ENCODE measurements around the gene AGFG2.
"Not testable (repeated sequence)": the region's sequence is repeated elsewhere in the genome, so short reads cannot be mapped to it uniquely, and the experiment has no call there.

Gene AGFG2, protein sequence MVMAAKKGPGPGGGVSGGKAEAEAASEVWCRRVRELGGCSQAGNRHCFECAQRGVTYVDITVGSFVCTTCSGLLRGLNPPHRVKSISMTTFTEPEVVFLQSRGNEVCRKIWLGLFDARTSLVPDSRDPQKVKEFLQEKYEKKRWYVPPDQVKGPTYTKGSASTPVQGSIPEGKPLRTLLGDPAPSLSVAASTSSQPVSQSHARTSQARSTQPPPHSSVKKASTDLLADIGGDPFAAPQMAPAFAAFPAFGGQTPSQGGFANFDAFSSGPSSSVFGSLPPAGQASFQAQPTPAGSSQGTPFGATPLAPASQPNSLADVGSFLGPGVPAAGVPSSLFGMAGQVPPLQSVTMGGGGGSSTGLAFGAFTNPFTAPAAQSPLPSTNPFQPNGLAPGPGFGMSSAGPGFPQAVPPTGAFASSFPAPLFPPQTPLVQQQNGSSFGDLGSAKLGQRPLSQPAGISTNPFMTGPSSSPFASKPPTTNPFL

DNA sequence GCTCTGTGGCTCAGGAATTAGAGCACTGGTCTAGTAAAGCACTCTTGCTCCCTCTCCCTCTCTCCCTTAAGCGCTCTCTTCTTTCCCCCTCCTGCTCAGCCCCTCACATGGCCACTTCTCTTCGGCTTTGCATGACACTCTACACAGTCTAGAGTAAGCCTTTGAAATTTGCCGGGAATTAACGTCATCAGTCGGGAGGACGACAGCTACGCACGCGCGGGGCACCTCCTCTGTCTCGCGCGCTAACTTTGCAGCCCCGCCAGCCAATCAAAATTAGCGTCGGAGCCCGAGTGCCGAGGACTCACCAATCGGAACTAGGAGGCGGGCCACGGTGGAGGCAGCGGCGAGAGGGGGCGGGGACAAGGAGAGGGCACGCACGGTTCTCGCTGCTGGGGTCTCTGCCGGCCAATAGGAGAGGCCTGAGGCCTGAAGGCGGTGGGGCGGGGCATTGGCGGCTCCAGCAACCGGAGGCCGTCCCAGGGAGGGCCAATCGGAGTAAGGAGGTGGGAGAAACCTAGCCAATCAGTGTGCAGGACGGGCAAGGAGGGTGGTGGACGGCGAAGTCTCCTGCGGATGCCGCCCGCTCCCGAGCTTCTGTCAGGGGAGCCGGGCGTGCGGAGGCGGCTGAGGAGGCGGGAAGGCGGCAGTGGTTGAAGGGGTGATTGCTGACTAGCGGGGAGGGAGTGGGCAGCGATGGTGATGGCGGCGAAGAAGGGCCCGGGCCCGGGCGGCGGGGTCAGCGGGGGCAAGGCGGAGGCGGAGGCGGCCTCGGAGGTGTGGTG is at the start of gene AGFG2:
Gene AGFG2, plus strand, starts transcription at position 550 of the 782 bp plus-strand sequence. Its CDS starts 144 bp downstream, at position 694.
- DNase-seq: peak; percentile 99

DNA sequence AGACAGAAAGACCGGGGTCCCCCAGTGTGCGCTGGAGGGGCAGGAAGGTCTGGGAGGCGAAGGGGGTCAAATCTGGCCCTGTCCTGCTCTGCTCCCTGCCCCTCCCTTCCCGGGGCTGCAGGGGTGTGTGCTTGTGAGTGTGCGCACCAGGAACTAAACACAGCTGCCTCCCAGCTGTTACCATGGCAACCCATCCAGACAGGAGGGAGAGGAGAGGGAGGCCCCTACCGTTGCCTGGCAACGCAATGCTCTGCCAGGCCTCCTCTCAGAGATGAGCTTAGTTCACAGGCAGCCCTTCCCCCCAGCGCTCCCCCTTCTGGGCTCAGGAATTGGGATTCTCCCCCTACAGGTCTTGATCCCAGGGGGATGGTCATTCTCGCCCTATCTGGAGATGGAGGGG is 49.2 kb upstream of the AGFG2 start:
- peak; percentile 98 for DNase-seq

DNA sequence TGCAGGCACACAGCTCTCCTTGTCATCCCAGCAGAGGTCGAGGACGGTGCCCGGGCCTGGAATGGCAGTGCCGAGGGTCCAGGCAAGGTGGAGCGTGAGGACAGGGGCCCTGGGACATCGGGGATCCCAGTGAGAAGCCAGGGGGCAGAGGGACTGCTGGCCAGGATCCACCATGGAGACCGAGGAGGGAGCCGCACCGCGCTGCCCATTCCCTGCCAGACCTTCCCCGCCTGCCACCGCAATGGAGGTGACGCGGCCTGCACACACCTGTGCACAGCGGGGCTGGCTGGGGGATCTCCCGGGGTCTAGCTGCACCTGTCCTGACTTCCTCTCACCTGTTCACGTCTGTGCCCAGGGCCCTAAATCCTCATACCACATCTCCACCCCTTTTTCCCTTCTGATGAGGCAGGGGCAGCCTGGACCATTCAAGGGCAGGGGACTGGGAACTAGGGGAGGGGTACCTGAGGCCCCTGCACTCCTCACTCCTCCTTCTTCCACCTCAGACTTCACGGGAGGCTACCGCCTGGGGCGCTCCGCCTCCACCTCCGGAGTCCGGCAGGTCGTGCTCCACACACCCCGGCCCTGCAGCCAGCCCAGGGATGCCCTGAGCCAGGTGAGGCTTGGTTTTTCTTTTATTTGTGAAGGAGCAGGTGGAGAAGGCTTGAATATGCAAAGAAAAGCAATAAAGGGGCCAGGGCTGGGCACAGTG is 48.4 kb upstream of the AGFG2 start:
- DNase-seq: no peak

DNA sequence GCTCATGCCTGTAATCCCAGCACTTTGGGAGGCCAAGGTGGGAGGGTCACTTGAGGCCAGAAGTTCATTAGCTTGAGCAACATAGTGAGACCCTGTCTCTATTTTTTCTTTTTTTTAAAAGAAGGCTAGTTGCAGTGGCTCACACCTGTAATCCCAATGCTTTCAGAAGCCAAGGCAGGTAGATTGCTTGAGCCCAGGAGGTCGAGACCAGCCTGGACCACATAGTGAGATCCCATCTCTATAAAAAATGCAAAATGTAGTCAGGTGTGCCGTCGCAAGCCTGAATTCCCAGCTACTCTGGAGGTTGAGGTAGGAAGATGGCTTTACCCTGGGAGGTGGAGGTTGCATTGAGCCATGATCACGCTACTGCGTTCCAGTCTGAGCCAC is 47.8 kb upstream of the AGFG2 start:
- DNase-seq: no peak

DNA sequence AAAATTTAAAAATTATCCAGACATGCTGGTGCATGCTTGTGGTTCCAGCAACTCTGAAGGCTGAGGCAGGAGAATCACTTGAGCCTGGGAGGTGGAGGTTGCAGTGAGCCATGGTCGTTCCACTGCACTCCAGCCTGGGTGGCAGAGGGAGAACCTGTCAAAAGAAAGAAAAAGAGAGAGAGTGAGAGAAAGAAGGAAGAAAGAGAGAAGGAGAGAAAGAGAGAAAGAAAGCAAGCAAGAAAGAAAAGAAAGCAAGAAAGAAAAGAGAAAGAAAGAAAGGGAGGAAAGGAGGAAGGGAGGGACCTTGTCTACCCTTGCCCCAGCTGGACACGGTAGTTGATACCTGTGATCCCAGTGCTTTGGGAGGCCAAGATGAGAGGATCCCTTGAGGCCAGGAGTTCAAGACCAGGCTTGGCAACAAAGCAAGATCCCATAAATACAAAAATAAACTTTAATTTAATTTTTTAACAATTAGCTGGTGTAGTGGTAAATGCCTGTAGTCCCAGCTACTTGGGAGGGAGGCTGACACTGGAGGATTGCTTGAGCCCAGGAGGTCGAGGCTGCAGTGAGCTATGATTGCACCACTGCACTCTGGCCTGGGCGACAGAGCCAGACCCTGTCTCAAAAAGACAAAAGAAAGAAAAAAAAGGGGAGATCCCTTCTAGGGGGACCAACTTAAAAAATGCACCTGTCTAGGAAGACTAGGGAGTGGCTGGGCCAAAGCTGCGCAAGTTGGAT is 46.1 kb upstream of the AGFG2 start:
- no peak for DNase-seq

DNA sequence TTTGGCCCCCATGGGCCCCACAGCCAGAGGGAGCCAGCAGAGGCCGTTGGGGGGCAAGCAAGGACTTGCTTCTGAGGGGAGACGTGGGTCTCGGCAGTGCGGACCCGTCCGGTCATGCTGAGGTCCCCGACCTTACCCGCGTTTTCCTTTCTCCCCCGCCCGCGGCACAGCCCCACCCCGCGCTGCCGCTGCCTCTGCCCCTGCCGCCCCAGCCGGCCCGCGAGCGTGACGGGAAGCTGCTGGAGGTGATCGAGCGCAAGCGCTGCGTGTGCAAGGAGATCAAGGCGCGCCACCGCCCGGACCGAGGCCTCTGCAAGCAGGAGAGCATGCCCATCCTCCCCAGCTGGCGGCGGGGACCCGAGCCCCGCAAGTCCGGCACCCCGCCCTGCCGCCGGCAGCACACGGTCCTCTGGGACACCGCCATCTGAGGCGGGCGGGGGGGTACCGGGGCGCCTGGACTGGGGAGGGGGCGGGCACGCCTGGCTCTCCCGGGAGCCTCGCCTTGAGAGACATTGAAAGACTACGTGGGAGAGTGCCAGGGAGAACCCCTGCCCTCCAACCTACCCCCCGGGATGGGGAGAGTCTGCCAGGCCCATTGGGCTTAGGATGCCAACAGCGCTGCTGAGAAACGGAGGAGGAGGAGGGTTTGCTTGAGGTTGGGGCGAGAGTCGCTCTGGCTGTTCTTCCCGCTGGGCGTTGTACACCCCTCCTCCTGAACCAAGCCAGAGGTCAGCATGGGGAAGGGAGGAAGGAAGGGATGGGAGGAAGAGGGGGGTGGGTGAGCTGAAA is 45.3 kb upstream of the AGFG2 start:
- no peak for DNase-seq

DNA sequence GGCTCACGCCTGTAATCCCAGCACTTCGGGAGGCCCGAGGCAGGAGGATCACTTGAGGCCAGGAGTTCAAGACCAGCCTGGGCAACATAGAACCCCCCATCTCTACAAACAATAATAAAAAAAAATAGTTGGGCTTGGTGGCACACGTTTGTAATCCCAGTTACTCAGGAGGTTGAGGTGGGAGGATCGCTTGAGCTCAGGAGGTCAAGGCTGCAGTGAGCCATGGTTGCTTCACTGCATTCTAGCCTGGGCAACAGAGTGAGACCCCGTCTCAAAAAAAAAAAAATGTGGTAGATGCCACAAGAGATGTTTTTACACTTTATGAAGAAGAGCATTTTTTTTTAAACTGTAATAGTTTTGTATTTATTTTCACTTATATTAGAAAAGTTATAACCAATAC is 42.5 kb upstream of the AGFG2 start:
- no peak for DNase-seq

DNA sequence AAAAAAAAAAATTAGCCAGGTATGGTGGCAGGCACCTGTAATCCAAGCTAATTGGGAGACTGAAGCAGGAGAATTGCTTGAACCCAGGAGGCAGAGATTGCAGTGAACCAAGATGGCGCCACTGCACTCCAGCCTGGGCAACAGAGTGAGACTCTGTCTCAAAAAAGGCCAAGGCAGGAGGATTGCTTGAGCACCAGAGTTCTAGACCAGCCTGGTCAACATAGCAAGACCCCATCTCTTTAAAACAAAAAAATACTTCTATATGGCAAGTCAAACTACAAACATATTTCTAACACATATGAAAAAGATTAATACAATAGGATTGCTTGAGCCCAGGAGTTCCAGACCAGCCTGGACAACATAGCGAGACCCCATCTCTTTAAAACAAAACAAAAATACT is 38.3 kb upstream of the AGFG2 start:
- not testable (repeated sequence) for DNase-seq

DNA sequence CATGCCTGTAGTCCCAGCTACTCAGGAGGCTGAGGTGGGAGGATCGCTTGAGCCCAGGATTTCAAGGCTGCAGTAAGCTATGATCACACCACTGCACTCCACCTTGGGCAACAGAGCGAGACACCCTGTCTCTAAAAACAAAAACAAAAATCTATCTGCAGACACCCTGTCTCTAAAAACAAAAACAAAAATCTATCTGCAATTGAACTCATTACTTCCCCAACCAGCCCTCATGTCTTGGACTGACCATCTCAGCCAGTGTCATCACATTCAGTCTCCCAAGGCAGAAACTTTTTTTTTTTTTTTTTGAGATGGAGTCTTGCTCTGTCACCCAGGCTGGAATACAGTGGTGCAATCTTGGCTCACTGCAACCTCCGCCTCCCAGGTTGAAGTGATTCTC is 35.0 kb upstream of the AGFG2 start:
- not testable (repeated sequence) for DNase-seq

DNA sequence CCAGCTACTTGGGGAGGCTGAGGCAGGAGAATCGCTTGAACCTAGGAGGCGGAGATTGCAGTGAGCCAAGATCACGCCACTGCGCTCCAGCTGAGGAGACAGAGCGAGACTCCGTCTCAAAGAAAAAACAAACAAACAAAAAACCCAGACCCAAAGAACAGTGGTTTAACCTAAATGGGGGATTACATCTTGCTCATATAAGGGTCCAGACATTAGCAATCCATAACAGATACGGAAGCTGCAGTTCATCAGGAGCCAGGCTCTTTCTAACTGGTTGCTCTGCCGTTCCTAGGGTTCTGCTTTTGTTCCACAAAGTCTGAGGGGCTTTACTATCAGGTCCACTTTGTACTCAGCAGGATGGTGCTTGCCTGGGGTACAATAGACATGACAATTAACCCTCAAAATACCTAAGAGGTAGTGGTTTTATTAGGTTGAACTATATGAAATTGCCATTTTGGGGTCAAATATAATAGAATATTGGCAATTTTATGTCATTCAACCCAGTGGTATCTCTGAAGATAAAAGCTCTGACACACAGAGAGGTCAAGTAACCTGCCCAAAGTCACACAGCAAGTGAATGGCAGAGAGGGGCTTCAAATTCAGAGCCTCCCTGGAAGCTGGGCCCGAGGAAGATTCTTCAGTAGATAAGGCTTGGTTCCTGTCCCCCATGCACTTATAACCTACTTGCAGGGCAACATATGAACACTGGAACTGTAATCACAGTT is 34.0 kb upstream of the AGFG2 start:
- DNase-seq: no peak

DNA sequence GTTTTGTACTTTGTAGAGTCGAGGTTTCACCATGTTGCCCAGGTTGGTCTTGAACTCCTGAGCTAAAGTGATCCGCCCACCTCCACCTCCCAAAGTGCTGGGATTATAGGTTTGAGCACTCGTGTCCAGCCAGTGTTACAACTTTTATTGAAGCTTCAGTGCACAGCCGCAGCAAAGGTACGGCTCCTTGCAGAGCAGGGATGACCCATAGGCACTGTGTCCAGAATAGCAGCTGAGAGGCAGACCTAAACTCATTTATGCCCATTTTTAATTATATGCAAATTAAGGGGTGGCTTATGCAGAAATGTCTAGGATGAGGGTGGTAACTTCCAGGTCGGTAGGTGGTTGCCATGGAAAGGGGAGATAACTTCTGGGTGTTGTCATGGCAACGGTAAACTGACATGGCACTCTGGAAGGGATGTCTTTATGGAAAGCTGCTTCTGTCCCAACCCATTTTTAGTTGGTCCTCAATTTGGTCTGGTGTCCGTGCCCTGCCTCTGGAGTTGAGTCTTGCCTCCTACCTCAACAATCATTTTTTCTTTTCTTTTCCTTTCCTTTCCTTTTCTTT is 32.6 kb upstream of the AGFG2 start:
- DNase-seq: no peak

DNA sequence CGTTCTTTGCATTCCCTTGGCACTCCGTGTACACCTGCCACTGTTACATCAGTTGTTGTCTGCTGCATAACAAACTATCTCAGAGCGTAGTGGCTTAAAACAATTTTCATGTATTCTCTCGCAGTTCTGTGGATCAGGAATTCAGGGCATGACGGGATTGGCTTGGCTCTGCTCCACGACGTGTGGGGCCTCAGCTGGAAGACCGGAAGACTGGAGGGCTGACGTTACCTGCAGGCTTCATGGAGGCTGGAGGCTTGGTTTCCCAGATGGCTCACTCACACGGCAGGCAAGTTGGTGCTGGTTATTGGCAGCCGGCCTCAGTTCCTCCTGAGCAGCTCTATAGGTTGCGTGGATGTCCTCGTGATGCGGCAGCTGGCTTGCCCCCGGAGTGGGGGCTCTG is 29.8 kb upstream of the AGFG2 start:
- peak; percentile 58 for DNase-seq

DNA sequence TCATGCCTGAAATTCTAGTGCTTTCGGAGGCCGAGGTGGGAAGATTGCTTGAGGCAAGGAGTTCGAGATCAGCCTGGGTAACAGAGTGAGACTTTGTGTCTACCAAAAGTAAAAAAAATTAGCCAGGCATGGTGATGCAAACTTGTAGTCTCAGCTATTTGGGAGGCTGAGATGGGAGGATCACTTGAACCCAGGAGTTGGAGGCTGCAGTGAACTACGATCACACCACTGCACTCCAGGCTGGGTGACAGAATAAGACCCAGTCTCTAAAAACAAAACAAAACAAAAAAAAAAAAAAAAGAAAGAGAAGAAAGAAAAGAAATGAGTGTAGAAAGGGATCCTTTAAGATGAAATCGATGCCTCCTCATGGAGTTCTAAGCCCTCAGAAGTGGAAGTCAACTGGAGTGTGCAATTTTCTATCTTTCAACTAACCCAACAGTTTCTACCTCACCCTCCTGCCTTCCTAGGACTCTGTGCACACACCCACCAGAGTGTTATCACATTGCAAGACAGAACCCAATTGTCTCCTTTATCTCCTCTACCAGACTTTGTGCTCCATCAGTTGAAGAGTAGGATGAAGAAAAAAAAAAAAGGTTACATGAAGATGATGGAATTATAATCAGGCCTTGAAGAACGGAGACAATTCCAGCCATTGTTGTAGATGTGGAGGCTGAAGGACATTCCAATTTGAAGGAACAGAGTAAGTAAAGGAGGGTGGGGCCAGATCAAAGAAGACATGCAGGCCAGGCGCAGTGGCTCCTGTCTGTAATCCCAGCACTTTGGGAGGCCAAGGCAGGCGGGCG is 28.4 kb upstream of the AGFG2 start:
- no peak for DNase-seq

DNA sequence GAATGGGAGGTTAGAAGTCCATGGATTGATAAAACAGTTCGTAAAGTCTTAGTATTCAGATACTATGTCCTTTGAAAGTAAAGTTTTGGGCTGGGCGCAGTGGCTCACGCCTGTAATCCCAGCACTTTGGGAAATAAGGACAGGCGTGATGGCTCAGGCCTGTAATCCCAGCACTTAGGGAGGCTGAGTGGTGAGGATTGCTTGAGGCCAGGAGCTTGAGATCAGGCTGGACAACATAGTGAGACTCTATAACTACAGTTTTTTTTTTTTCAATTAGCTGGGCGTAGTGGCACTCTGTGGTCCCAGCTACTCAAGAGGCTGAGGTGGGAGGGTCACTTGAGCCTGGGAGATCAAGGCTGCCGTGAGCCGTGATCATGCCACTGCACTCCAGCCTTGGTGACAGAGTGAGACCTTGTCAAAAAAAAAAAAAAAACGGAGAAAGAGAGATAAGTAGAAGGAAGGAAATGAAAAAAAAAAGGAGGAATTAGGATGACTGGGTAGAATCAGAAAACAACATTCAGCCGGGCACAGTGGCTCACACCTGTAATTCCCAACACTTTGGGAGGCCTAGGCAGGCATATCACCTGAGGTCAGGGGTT is 25.7 kb upstream of the AGFG2 start:
- no peak for DNase-seq

DNA sequence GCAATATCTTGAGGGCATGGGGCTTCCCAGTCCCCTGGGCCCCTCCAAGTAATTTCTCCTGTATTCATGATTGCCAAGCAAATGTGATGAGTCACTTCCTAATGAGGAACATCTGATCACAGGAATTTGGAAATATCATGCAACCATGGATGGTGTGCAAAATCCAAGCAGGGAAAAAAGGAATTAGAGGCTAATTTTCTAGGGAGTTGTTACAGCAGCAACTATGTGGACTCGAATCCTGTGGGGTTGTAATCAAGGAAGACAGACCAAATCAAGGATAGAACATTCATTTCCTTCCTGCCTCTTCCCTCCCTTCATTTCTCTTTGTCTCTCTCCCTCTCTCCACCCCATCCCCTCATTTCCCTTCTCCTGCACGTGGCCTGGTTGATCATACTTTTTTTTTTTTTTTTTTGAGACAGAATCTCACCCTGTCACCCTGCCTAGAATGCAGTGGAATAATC is 23.9 kb upstream of the AGFG2 start:
- no peak for DNase-seq

DNA sequence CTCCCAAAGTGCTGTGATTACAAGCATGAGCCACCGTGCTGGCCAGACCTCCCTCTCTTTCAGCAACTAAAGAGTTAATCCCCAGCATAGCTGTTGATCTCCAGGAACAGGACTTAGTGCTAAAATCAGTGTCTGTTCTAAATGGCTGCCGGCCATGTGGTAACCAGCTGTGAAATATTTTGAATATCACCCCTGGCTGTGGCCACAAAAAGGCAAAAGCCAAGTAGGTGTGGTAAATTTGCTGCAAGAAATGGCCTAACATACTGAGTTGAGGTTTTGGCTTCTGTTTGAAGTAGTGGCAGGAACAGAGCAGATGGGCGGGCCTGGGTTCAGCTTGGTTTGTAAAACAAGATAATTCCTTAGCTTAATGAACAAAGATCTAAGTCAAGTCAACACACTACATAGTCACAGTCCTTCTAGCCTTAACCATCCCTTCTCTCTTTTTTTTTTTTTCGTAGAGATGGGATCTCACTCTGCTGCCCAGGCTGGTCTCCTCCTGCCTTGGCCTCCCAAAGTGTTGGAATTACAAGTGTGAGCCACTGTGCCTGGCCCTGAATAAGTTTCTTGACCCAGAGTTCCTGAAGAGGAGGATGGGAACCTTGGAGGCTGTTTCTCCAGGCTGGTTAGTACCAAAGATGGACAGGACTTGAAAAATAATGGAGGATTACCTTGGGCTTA is 22.7 kb upstream of the AGFG2 start:
- no peak for DNase-seq

DNA sequence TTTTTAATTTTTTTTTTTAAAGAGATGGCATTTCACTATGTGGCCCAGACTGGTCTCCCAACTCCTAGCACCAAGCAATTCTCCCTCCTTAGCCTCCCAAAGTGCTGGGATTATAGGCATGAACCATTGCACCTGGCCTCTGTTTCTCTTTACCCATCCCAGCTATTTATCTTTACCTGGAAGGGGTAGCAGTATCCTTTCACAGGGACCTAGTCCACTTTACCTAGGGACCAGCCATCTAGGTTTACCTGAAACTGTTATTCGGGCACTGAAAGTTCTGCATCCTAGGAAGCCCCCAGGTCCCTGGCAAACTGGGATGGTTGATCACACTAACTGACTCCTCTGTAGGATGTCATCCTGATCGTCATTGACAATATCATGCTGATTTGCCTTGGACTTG is 21.7 kb upstream of the AGFG2 start:
- no peak for DNase-seq

DNA sequence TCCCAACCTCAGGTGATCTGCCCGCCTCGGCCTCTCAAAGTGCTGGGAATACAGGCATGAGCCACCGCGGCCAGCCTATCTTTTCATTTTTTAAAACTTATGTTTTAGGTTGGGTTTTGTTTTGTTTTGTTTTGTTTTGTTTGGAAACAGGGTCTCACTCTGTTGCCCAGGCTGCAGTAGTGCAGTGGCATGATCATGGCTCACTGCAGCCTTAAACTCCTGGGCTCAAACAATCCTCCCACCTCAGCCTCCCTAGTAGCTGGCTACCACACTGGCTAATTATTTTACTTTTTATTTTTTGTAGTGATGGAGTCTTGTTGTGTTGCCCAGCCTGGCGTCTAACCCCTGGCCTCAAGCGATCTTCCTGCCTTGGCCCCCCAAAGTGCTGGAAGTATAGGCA is 19.4 kb upstream of the AGFG2 start:
- no peak for DNase-seq

DNA sequence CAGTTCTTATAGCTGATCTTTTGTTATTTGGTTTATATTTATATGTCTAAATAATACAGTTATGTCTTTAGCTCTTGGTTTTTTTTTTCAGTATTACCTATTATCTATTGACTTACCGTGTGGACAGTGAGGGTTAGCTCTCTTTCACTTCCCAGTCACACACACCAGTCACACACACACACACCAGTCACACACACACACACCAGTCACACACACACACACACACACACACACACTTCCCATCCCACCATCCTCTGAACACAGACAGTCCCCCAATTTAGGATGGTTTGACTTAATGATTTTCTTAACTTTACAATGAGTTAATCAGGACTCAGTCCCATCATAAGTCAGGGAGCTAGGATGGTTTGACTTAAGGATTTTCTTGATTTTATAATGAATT is 18.9 kb upstream of the AGFG2 start:
- DNase-seq: no peak

Data from NCI-H2029 (cell line).